GM23248 (cell line): ENCODE data around the gene ZNF41.

Experiments used
- EZH2 ChIP-seq: fragments of 200-600 bp; sonication (generic); IDR thresholded peaks from 2 replicates; pipeline ENCODE4 v1.6.1; 2018; ENCODE audit warnings: antibody characterized with exemption, mild to moderate bottlenecking; ENCODE audit not compliant: insufficient read depth, poor library complexity, severe bottlenecking
- EZH2phosphoT487 ChIP-seq: fragments of 200-600 bp; sonication (generic); IDR thresholded peaks from 2 replicates; pipeline ENCODE4 v1.6.1; 2018; ENCODE audit warnings: antibody characterized with exemption, moderate library complexity, mild to moderate bottlenecking, low read depth; ENCODE audit not compliant: insufficient read depth

DNA sequence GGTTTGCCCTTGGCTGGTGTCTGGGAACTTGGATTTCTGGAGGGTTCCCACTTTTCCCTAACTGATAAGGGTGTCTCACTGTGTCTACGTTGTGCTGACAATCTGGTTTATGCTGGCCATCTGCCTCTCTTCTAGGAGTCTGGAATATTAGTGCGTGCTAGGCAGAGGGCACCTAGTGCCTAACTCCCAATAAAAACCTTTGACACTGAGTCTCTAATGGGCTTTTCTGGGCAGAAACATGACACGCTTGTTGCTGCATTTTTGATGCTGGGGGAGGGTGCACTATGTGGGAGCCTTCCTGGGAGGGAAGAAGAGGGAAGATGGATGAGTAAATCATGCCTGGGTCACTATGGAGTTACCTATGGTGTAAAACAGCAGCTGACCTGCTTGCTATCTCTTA, 16.3 kb upstream of the ZNF41 start:
- no peak for TF ChIP-seq EZH2
- no peak for TF ChIP-seq EZH2phosphoT487
